KMS-11 (cell line): ENCODE data around the gene AK5.
"Not testable (repeated sequence)": the region's sequence is repeated elsewhere in the genome, so short reads cannot be mapped to it uniquely, and the experiment has no call there.

Experiments
- H2AFZ ChIP-seq: fragments of 200-600 bp; sonication (generic); 2 replicates; pipeline ENCODE4 v1.6.1; 2016; ENCODE audit warnings: antibody characterized with exemption, mixed run types, low read depth
- H3K27ac ChIP-seq: fragments of 200-600 bp; sonication (generic); 2 replicates; pipeline ENCODE4 v1.6.1; 2016; ENCODE audit warnings: mild to moderate bottlenecking, mixed run types
- H3K27me3 ChIP-seq: fragments of 200-600 bp; sonication (generic); 2 replicates; pipeline ENCODE4 v1.6.1; 2017; ENCODE audit warnings: mild to moderate bottlenecking, low read depth, mixed run types, moderate library complexity; ENCODE audit not compliant: insufficient read depth
- H3K36me3 ChIP-seq: fragments of 200-600 bp; sonication (generic); 2 replicates; pipeline ENCODE4 v1.6.1; 2017; ENCODE audit warnings: mild to moderate bottlenecking, mixed run types; ENCODE audit not compliant: insufficient read depth
- H3K4me1 ChIP-seq: fragments of 200-600 bp; sonication (generic); 2 replicates; pipeline ENCODE4 v1.6.1; 2016; ENCODE audit warnings: mild to moderate bottlenecking, low read depth, mixed run types; ENCODE audit not compliant: poor library complexity, severe bottlenecking
- H3K4me2 ChIP-seq: fragments of 200-600 bp; sonication (generic); 2 replicates; pipeline ENCODE4 v1.7.0; 2016; ENCODE audit warnings: mild to moderate bottlenecking, mixed run types
- H3K4me3 ChIP-seq: fragments of 200-600 bp; sonication (generic); IDR thresholded peaks from 2 replicates; pipeline ENCODE4 v1.6.1; 2017; ENCODE audit warnings: low read depth, low read length, mixed read lengths; ENCODE audit not compliant: insufficient read depth
- H3K79me2 ChIP-seq: fragments of 200-600 bp; sonication (generic); 2 replicates; pipeline ENCODE4 v1.6.1; 2016; ENCODE audit warnings: low read depth, mixed run types; ENCODE audit not compliant: insufficient read depth
- H3K9ac ChIP-seq: fragments of 200-600 bp; sonication (generic); 2 replicates; pipeline ENCODE4 v1.6.1; 2016; ENCODE audit warnings: mild to moderate bottlenecking, mixed run types
- H4K20me1 ChIP-seq: fragments of 200-600 bp; sonication (generic); 2 replicates; pipeline ENCODE4 v1.6.1; 2016; ENCODE audit warnings: mild to moderate bottlenecking, mixed run types; ENCODE audit not compliant: insufficient read depth
- CTCF ChIP-seq: fragments of 200-600 bp; sonication (generic); conservative IDR thresholded peaks from 2 replicates; pipeline ENCODE4 v1.6.1; 2017; ENCODE audit warnings: low read depth, mild to moderate bottlenecking, antibody characterized with exemption, low read length, moderate library complexity, mixed read lengths

Gene AK5

GRCh38 chr1:77401384-77401783 is 119.6 kb downstream of the AK5 start:
- no peaks in the 10 kb centered on the region for H3K27me3 ChIP-seq
- no peaks in the 10 kb centered on the region for H4K20me1 ChIP-seq
- no peak overlapping the region for H3K4me2 ChIP-seq
- no peaks in the 10 kb centered on the region for H3K79me2 ChIP-seq
- H2AFZ ChIP-seq, result no peak overlapping the region
- H3K36me3 ChIP-seq, result no peaks in the 10 kb centered on the region
- no peaks in the 10 kb centered on the region for H3K4me1 ChIP-seq
- no peak overlapping the region for H3K4me3 ChIP-seq
- no peak overlapping the region for H3K27ac ChIP-seq
- no peak for TF ChIP-seq CTCF
- no peak overlapping the region for H3K9ac ChIP-seq

- H3K27ac ChIP-seq, result no peak overlapping the region
- no peak overlapping the region for H3K9ac ChIP-seq
- no peaks in the 10 kb centered on the region for H3K36me3 ChIP-seq
- H3K79me2 ChIP-seq, result no peaks in the 10 kb centered on the region
- H3K4me2 ChIP-seq, result no peak overlapping the region
- no peak overlapping the region for H3K4me3 ChIP-seq
- H2AFZ ChIP-seq, result no peak overlapping the region
- H4K20me1 ChIP-seq, result no peaks in the 10 kb centered on the region
- H3K4me1 ChIP-seq, result no peaks in the 10 kb centered on the region
- no peak for TF ChIP-seq CTCF
- H3K27me3 ChIP-seq, result no peaks in the 10 kb centered on the region
Observed at GRCh38 chr1:77405186-77405585, 123.4 kb downstream of the AK5 start.

- Histone ChIP-seq H3K4me3 (no peak overlapping the region), H2AFZ (no peak overlapping the region), H3K4me2 (no peak overlapping the region), H3K27ac (no peak overlapping the region), H3K9ac (no peak overlapping the region), H3K79me2 (no peaks in the 10 kb centered on the region), H3K27me3 (no peaks in the 10 kb centered on the region), H3K36me3 (no peaks in the 10 kb centered on the region), H3K4me1 (no peaks in the 10 kb centered on the region), H4K20me1 (no peaks in the 10 kb centered on the region)
- no peak for TF ChIP-seq CTCF
Observed at GRCh38 chr1:77406661-77407060, 124.8 kb downstream of the AK5 start.

- Histone ChIP-seq H3K79me2 (no peaks in the 10 kb centered on the region), H3K27ac (no peak overlapping the region), H2AFZ (no peak overlapping the region), H3K36me3 (no peaks in the 10 kb centered on the region), H3K9ac (no peak overlapping the region), H3K4me3 (no peak overlapping the region), H3K4me2 (no peak overlapping the region), H3K27me3 (no peaks in the 10 kb centered on the region), H4K20me1 (no peaks in the 10 kb centered on the region), H3K4me1 (no peaks in the 10 kb centered on the region)
- TF ChIP-seq CTCF, result no peak
Observed at GRCh38 chr1:77407738-77408375, 126.0 kb downstream of the AK5 start.

- H3K9ac ChIP-seq, H3K36me3 ChIP-seq, H3K4me1 ChIP-seq, H4K20me1 ChIP-seq, H2AFZ ChIP-seq, H3K27me3 ChIP-seq, H3K79me2 ChIP-seq, H3K4me3 ChIP-seq, H3K27ac ChIP-seq, H3K4me2 ChIP-seq: not testable (repeated sequence)
Observed at GRCh38 chr1:77408933-77409332, 127.1 kb downstream of the AK5 start.
